ENCODE data around the gene DEFB125. TPM values are rescaled to one million over a fixed set of nuclear protein-coding genes. Genes with fewer than 3 reads are reported as not detected.

Gene DEFB125
- total and polyA plus RNA-seq, 10 donors: not detected

DNA sequence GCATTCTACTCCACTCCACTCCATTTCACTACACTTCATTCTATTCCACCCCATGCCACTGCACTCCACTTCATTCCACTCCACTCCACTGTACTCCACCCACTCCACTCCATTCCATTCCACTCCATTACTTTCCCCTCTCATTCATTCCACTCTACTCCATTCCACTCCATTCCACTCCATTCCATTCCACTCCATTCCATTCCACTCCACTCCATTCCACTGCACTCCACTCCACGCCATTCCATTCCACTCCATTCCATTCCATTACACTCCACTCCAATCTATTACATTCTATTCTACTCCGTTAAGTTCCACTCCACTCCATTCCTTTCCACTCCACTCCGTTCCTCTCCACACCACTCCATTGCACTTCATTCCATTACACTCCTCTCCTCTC is 25.0 kb upstream of the DEFB125 start:
- Histone ChIP-seq H3K27ac (no peak overlapping the region), H3K36me3 (no peaks in the 10 kb centered on the region), H3K9me3 (peaks cover 0 to 47% (median 3%) of the 10 kb centered on the region in 8 donors), H3K27me3 (replicated peaks in 1 of 7) (peaks cover 0 to 35% (median 4%) of the 10 kb centered on the region in 7 donors), H3K4me3 (no peak overlapping the region), H3K4me1 (no peaks in the 10 kb centered on the region)
- 78 to 85% (median 80%) methylated on average over 3 of the region's 3 CpGs for WGBS, 5 donors
- TF ChIP-seq CTCF (IDR thresholded peaks at IDR 0.05 in 8 of 11, conservative IDR thresholded peaks at IDR 0.05 in 3 of 11) (no peak), POLR2A (IDR thresholded peaks at IDR 0.05) (no peak), POLR2AphosphoS5 (IDR thresholded peaks at IDR 0.05) (no peak)
- no peak for DNase-seq
- intact Hi-C loops (cut with DNase I; ENCODE audit: low total_unique reads): no loop called here

- Histone ChIP-seq H3K36me3 (no peaks in the 10 kb centered on the region), H3K9me3 (peaks cover 0 to 47% (median 3%) of the 10 kb centered on the region in 8 donors), H3K27ac (no peak overlapping the region), H3K27me3 (replicated peaks in 1 of 7) (peaks cover 0 to 52% (median 10%) of the 10 kb centered on the region in 7 donors), H3K4me3 (no peak overlapping the region), H3K4me1 (no peaks in the 10 kb centered on the region)
- no peak for TF ChIP-seq CTCF (IDR thresholded peaks at IDR 0.05 in 8 of 11, conservative IDR thresholded peaks at IDR 0.05 in 3 of 11)
- no peak for TF ChIP-seq POLR2AphosphoS5 (IDR thresholded peaks at IDR 0.05)
- TF ChIP-seq POLR2A (IDR thresholded peaks at IDR 0.05): no peak
- intact Hi-C loops (cut with DNase I; ENCODE audit: low total_unique reads): no loop called here
- WGBS, 5 donors: 91 to 95% (median 93%) methylated on average over 3 of the region's 3 CpGs
- no peak for DNase-seq
Observed at GRCh38 chr20:64026-64603, 23.4 kb upstream of the DEFB125 start.

DNA sequence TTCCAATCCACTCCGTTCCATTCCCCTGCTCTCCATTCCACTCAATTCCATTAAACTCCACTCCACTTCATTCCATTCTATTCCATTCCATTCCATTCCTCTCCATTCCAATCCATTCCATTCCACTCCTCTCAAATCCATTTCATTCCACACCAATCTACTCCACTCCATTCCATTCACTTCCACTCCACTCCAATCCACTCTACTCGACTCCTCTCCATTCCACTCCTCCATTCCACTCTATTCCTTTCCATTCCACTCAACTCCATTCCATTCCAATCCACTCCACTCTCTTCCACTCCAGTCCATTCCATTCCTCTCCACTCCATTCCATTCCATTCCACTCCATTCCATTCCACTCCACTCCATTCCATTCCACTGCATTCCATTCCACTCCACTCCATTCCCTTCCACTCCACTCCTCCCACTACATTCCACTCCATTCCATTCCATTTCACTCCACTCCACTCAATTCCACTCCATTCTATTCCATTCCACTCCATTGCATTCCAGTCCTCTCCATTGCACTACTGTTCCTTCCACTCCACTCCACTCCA is 22.6 kb upstream of the DEFB125 start:
- no peak for DNase-seq
- H3K27ac ChIP-seq: no peak overlapping the region
- intact Hi-C loops (cut with DNase I; ENCODE audit: low total_unique reads): no loop called here
- TF ChIP-seq POLR2AphosphoS5 (IDR thresholded peaks at IDR 0.05): no peak
- TF ChIP-seq CTCF (IDR thresholded peaks at IDR 0.05 in 8 of 11, conservative IDR thresholded peaks at IDR 0.05 in 3 of 11): no peak
- TF ChIP-seq POLR2A (IDR thresholded peaks at IDR 0.05): no peak
- H3K36me3 ChIP-seq: no peaks in the 10 kb centered on the region
- H3K9me3 ChIP-seq: peaks cover 0 to 47% (median 3%) of the 10 kb centered on the region in 8 donors
- H3K27me3 ChIP-seq (replicated peaks in 1 of 7): peaks cover 0 to 59% (median 13%) of the 10 kb centered on the region in 7 donors
- WGBS, 5 donors: 77 to 84% (median 80%) methylated on average over 2 of the region's 2 CpGs
- no peaks in the 10 kb centered on the region for H3K4me1 ChIP-seq
- H3K4me3 ChIP-seq: no peak overlapping the region

DNA sequence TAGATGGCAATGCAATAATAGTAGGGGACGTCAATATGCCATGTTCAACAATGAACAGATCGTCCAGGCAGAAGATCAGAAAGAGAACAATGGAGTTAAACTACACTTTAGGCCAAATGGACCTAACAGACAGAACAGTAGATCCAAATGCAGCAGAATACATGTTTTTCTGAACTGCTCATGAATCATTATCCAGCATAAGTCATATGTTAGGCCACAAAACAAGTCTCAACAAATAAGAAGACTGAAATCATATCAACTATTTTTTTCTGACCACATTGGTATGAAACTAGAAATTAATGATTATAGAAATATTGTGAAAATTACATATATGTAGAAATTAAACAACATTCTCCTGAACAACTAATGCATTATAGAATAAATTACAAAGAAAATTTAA is 10.2 kb upstream of the DEFB125 start:
- Histone ChIP-seq H3K27ac (no peak overlapping the region), H3K4me1 (no peaks in the 10 kb centered on the region), H3K9me3 (peaks cover 0 to 42% (median 24%) of the 10 kb centered on the region in 8 donors), H3K27me3 (replicated peaks in 1 of 7) (peaks cover 0 to 41% (median 0%) of the 10 kb centered on the region in 7 donors), H3K36me3 (no peaks in the 10 kb centered on the region), H3K4me3 (no peak overlapping the region)
- DNase-seq: no peak
- TF ChIP-seq CTCF (IDR thresholded peaks at IDR 0.05 in 8 of 11, conservative IDR thresholded peaks at IDR 0.05 in 3 of 11) (no peak), POLR2A (IDR thresholded peaks at IDR 0.05) (no peak), POLR2AphosphoS5 (IDR thresholded peaks at IDR 0.05) (no peak)
- intact Hi-C loops (cut with DNase I; ENCODE audit: low total_unique reads): no loop called here
- WGBS, 5 donors: 41 to 69% (median 58%) methylated on average over 2 of the region's 2 CpGs

All from spleen (tissue), 11 donors.